GM19239 (cell line): ENCODE data around the gene KIF7.

Experiments
- DNase-seq: peaks from one replicate; pipeline ENCODE4 v3.0.0; 2011; ENCODE audit warnings: low spot score; ENCODE audit not compliant: insufficient read length
- FAIRE-seq: peaks from 2 replicates; lab custom pipeline; 2011; peaks lifted over from hg19 to GRCh38; lab: Jason Lieb, UNC

The KIF7 gene

DNA sequence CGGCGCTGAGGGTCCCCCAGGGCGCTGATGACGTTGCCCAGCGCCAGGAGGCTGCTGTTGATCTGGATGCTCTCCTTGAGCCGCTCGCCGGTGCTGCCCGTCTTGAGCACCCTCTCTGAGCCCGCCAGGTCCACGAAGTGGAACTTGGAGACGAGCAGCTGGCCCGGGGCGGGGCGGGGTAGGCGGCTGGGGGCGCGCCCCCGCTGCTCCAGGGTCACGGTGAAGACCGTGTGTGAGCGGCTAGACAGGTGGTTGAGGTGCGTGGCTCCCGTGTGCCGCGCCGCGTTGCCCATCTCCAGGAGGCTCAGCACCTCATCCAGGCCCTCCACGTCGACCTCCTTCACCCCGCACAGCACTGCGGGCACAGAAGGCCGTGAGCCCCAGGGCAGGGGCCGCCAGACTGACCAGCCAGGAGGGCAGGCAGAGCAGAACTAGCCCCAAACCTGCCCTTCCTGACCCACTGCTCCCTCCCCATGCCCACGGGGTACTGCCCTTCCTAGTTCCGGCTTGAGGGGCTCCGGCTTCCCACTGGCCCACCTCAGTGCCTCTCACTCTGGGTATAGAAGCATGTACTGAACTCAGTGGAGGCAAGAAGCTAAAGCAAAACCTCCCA is 6.1 kb downstream of the KIF7 start:
- DNase-seq (no peak), FAIRE-seq (no peak)

DNA sequence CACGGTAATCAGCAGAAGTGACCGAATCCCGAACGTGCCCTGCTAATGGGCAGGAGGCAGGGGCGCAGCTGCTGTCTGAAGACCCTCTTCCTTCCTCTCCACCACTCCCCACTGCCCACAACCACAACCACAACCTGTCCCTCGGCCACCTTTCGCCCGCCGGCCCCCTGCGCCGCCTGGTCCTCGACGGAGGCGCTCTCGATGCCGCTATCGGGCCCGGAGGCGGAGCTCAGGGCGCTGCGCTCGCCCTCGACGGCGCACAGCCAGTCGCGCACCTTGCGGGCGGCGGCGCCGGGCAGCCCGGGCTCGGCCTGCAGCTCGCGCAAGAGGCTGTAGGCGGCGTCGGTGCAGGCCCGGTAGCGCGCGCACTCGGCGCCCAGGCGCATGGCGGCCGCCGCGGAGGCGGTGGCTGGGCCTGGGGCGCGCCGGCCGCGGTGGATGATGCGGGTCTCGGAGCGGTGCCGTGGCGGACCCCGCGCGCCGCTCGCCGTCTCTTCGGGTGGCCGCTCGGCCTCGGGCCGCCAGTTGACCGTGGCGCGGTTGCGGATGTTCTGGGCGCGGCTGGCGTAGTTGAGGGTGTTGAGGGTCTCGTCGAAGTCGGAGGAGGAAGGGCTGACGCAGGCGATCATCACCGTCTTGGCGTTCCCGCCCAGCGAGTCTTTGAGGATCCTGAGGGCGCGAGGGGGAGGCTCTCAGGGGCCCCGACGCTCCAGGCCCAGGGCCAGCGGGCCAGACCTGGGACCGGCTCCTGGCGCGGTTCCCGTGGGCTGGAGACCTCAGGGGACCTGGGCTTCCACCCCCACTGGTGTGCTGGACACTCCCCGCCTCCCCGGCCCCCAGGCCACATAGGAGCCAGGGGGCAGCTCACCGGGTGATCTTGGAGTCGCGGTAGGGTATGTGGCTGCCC is 6.9 kb downstream of the KIF7 start:
- FAIRE-seq = no peak

DNA sequence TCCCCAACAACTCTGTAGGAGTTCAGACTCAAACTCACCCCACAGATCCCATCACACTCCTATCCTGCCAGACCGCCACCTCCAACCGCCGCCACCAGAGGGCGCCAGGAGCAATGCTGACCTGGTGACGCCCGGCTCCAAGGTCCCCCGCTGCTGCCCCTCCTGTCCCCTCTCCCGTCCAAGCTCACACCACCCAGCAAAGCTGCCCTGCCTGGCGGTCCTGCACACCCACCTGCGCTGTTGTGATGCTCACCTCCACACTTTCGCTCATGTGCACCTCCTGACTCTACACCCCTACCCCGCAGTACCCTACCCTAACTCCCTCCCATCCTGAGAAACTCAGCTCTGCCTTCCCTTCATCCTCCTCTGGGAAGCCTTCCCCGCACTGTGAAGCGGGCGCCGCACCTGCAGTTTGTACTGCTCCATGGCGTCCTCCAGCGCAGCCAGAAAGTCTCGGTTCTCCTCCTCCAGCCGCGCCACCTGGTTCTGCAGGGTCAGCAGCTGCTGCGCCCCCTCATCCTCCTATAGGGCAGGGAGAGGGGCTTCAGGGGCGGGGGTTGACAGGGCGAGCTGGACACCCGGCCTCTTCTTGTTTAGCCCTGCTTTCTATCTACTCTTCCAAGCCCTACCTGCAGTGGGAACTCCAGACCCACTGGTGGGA is 7.9 kb downstream of the KIF7 start:
- FAIRE-seq = peak; percentile 78
- peak; percentile 90 for DNase-seq

More for the DNA sequence above, 6.9 kb downstream of the KIF7 start:
- DNase-seq = no peak

DNA sequence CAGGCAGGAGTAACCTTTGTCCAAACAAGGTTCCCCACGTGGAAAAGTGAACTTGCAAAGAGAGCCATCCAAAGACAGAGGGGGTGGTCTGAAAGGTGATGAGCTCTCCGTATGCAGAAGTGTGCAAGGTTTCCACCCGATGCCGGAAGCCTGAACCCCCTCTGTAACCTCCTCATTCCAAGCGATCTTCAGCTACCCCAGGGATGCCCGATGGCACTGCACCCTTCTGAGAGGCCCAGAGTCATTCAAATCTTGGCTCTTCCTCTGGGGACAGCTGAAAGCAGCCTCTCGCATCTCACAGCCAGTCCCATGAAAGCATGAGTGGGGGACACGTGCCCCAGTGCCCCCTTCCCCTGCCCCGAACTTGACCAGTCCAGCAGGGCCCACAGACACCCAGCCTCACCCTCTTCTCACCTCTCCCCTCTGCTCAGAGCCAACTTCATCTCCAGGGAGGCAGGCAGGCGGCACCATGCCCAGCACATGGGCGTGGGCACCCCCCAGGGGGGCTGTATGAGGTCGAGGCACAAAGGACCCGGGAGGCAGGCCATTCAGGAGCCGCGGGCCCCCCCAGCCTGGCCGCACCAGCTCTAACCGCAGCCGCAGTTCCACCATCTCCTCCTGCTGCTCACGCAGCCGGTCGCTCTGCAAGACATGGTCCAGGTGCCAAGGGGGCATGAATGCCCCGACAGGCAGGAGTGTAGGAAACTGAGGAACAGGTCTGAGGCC is 8.7 kb downstream of the KIF7 start:
- DNase-seq = no peak
- FAIRE-seq = no peak

DNA sequence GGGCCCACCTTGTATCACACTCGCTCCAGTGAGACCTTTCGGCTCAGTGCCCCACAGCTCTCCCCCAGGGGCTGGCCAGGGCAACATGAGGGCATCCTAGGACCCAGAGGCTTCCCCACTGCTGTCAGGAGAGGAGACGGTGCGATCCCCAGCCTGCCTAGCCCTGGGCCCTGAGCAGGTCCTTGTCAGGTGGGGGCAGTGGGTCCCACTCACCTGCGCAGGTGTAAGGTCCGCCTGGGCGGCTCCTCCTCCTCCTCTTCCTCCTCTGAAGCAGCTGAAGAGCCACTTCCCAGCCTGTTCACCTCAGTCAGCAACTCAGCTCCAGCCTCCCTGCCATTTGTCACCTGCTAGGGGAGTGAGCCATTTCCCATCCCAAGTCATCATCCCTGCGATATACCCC is 9.6 kb downstream of the KIF7 start:
- no peak for DNase-seq
- FAIRE-seq = no peak

DNA sequence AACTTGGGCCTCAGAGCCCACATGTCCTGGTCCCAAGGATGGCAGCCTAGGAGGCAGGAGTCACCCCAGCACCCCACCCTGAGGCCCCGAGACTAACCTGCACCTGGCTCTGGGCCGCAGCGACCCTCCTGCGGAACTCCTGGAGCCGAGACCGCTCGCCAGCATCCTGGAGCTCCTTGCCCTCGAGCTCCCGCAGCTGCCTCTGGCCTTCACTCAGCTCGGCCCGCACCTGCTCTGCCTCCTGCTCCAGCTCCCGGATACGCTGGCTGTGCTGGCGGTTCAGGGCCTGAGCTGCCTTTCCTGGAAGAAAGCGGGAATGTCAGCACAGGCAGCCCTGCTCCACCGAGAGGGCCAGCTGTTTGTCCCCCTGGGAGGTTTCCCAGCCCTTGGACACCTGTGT is 13.2 kb downstream of the KIF7 start:
- DNase-seq = no peak
- no peak for FAIRE-seq

DNA sequence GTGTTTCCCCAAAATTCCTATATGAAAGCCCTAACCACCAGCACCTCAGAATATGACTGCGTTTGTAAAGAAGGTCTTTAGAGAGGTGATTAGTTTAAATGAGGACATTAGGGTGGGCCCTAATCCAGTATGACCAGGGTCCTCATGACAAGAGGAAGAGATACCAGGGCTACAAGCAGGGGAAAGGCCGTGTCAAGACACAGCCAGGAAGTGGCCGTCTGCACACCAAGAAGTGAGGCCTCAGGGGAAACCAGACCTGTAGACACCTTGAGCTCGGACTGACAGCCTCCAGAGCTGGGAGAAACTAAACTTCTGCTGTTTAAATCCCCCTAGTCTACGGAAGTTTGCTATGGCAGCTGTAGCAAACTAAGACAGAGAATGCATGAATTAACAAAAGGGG is 14.2 kb downstream of the KIF7 start:
- FAIRE-seq (no peak), DNase-seq (no peak)

DNA sequence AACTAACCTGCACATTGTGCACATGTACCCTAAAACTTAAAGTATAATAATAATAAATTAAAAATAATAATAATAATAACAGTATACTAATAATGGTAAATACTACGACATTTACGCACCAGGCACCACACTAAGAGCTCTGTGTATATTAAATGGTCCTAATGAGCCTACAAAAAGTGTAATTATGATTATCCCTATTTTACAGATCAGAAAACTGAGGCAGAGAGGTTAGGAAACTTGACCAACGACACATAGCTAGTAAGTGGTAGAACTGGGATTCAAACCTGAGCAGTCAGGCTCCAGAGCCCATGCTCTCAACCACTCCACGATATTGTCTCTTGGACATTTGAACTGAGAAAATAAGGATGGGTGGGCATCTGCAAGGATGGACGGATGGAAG is 15.0 kb downstream of the KIF7 start:
- DNase-seq (no peak), FAIRE-seq (no peak)

DNA sequence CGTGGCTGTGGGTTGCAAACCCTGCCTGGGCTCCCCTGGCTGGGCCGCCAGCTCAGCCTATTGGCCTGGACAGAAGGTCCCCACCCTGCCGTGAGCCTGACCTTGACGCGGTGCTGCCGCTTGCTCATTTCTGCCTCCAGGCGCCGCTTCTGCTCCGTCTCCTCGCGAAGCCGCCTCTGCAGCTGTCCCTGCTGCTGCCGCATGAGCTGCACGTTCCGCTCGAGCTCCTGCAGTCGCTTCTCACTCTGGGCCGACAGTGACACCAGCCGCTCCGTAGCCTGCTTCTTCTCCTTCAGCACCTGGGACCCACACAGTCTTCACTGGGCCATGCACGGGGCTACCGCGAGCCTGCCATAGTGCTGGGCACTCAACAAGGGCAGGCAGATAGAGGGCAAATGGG is 21.7 kb downstream of the KIF7 start:
- FAIRE-seq (no peak), DNase-seq (no peak)

DNA sequence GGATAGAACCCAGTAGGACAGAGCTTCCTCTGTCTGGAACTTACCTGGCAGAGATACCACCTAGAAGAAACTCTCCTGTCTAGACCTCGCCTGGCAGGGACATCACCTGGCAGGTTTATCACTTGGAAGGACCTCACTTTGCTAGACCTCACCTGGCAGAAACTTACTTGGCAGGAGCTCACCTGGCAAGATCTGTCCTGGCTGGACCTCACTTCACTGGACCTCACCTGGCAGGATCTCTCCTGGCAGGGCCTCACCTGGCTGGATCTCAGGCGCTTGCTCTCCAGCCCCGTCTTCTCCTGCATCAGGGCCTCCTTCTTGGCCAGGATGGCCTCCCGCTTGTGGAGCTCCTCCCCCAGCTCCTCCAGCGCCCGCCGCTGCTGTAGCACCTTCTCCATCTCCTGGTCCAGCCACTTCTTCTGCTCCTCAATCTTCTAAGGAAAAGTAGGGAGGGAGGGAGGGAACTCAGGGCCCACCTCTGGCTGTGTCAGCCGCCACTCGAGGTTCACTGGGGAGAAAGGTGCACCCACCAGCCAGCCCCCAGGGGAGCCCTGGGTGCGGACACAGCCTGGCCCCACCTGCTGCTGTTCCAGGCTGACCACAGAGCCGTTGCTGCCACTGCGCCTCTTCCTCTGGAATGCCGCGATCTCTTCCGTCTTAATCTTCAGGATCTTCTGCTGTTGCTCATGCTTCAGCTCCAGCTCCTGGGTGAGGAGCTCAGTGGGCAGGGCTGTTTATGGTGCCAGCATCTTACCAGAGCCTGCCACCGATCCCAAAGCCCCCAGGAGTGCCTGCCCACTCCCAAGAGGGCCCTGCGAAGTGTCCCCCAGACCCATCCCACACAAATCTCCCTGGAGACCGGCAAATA is 22.5 kb downstream of the KIF7 start:
- DNase-seq (no peak), FAIRE-seq (no peak)

DNA sequence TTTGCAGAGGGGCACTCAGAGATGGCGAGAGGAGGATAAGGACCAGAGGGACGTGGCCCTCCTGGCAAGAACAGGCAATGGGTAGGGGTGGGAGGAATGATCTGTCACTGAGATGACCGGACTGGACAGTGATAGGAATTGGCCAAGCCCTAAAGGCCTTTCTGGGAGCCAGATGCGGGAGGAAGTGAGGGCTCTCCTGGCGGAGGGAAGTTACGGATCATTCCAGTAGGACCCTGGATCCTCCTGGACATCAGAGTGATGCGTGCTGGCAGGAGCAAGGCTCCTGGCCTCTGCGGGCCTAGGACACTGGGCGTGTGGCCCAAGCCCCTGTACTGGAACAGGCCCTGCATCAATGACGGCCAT is 23.4 kb downstream of the KIF7 start:
- DNase-seq (no peak), FAIRE-seq (no peak)

DNA sequence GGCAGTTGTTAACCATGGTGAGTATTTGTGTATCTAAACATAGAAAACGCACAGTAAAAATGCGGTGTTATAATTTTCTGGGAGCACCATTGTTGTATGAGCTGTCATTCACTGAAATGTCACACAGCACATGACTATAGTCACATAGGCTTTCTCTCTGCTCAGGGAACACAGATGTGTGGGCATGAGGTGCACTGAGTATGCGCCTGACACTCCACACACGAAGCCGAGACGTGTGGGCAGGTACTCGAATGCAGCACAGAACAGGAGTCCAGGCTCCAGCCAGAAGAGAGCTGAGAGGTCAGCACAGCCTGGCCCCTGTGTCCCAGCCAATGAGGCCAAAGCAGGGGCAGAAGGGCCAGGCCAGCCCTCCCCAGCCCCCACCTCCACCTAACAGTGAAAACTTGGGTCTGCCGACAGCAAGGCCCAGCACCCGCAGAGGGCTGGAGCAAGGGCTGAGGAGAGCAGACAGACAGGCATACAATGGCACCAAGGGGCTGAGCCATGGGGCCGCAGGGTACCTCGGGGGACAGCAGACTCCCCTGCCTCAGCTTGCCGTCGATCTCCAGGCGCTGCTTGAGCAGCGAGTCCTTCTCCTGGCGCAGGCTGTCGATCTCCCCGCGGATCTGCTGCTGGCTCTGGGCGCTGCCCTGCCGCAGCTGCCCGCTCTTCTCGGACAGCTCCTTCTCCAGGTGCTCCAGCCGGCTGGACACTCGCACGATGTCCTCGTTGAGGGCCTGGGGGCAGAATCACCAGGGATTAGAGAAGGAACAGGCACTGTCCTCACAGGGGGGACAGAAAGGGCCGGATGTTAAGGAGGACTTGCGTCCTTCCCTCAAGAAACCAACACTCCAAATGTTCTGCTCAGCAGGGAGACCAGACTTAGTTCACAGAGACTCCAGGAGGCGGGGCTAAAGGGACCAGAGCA is 24.0 kb downstream of the KIF7 start:
- no peak for DNase-seq
- FAIRE-seq = no peak

DNA sequence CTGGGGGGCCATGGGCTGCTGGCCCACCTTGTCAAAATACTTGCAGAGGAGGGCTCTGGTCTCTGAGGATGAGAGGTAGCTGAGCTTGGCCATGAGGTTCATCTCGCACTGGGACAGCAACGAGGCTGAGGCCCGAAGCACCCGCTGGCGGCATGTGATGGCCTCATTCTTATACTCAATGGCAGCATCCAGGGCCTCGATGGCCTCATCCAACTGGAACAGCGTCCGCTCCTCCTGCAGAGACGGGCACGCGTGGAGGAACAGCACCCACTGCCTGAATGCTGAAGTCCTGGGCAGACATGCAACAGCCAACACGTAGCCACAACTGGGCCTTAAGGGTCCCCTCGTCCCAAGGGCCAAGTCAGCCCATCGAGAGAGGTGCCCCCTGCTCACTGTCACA is 25.0 kb downstream of the KIF7 start:
- DNase-seq (no peak), FAIRE-seq (no peak)

DNA sequence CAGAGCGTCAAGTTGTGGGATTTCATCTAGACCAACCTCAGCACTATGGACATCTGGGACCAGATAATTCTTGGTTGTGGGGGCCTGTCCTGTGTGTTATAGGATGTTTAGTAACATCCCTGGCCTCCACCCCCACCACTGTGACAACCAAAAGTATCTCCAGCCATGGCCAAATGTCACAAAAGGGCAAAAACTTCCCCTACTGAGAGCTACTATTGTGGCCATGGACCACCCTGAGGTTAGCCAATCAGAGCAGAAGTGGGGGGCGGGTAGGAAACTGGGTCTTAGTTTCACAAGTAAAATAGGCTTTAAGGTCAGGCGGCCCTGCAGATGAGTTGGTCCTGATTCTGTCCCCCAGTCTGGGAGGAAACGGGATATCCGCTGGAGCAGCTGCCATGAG is 25.4 kb downstream of the KIF7 start:
- no peak for FAIRE-seq

DNA sequence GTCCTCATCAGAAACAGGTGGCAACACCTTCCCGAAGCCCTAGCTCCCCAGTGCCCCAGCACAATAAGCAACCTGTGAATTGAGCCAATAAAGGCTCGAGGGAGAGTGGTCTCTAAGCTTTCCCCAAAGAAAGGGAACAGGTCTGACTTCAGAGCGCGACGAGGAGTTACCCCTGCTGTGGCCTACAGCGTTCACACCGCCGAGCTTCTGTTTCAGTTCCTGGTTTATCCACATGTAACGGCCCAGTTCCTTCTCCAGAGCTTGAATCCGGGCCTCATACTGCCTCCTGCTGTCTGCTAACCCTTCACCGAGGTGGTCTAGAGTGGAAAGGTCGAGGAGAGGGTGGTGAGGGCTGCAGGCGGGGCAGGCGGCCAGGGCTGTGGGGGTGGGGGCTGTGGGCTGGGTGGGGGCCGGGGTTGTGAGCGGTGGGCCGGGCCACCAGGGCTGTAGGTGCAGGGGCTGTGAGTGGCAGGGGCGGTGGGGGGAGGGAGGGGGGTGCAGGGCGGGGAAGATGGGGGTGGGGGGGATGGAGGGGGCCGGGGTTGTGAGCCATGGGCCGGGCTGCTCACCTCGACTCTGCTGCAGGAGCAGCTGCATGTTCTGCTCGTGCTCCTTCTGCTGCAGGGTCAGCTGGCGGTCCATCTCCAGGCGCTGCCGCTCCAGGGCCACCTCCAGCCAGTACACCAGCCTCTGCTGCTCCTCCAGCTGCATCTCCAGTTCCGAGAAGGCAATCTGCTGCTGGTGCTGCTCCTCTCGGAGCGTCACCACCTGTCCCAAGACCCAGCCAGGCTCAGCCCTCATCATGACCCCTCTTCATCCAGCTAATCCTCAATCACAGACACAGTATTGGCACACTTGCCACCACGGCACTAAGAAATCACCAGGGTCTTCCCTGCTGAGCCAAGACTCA is 26.2 kb downstream of the KIF7 start:
- no peak for DNase-seq
- no peak for FAIRE-seq

More for the DNA sequence above, 25.4 kb downstream of the KIF7 start:
- no peak for DNase-seq

DNA sequence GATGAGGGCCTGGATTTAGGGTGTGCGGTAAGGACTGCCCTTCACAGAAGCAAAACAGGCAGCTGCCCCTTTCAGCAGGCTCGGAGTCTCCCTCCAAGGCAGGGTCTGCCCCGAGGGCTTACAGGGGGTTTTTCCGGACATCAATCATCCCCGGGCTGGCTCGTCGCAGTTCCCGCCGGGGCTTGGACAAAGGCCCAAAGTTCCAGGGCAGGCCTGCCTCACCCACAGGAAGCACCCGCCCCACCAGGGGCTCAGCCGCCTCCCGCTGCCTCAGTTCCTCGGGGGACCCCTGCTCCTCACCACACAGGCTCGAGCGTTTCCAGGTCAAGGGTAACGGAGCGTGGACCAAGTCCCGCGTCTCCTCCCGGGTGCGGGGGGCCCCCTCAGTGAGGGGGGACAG is 27.0 kb downstream of the KIF7 start:
- FAIRE-seq = no peak
- DNase-seq = no peak

DNA sequence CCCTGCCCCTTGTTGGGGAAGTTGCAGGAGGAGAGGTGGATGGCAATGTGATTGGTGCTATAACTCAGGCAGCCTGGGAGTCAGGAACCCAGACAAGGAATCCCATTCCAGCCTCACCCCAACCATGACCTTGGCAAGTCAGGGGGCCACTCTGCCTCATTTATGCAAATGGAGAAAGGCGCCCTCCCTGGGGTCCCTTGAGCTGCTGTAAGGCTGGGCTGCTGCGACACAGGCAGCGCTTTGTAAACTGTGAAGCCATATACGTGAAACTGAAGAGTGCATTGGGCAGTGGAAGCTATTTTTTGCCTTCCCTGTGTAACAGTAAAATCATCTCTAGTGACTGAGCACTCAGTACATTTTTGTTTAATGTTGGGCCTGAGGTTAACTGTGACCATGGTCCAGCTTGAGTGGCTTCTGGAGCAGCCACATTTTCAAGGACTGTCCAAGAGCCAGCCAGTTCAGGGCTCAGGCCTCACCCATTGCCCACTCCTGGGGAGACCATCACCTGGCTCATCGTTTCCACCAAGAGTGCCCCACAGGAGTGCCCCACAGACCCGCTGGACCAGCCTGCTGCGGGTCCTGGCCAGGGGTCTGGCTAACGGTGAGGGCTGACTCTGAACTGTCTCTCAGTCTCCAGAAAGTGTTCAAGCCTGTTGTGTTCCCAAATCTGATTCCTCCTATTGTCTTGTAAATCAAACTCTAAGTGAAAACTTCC is 27.9 kb downstream of the KIF7 start:
- DNase-seq (no peak), FAIRE-seq (no peak)
